K562 (cell line): ENCODE data around the gene SMARCB1. TPM values are rescaled to one million over a fixed set of nuclear protein-coding genes. Genes with fewer than 3 reads are reported as not detected.
A peak's percentile ranks its signal among the peaks of the same experiment; 100 is the strongest.

ENCODE experiments used
- E2F3 ChIP-seq: fragments of 250-450 bp; sonication (Bioruptor Pico); IDR thresholded peaks from 2 replicates; pipeline ENCODE4 v1.4.0; 2020; ENCODE audit warnings: mild to moderate bottlenecking
- MAFF ChIP-seq: IDR thresholded peaks from 2 replicates; pipeline ENCODE4 v1.6.1; 2012; ENCODE audit warnings: low read length, improper control_type of control experiment
- PPARD ChIP-seq: fragments of 250-450 bp; sonication (Bioruptor Pico); IDR thresholded peaks from 2 replicates; pipeline ENCODE4 v1.8.0; 2022; ENCODE audit warnings: inconsistent platforms, mild to moderate bottlenecking, moderate library complexity
- SOX6 ChIP-seq: fragments of 450-650 bp; IDR thresholded peaks from 2 replicates; pipeline ENCODE4 v1.6.1; 2014; ENCODE audit warnings: mild to moderate bottlenecking
- XRCC3 ChIP-seq: fragments of 450-650 bp; IDR thresholded peaks from 2 replicates; pipeline ENCODE4 v1.6.1; 2017; ENCODE audit warnings: mild to moderate bottlenecking, moderate library complexity
- YBX1 ChIP-seq: fragments of 450-650 bp; IDR thresholded peaks from 2 replicates; pipeline ENCODE4 v1.7.1; 2016; ENCODE audit warnings: mild to moderate bottlenecking
- ZNF175 ChIP-seq: fragments of 200-800 bp; sonication (Bioruptor generic); IDR thresholded peaks from 2 replicates; pipeline ENCODE4 v1.6.1; 2016; ENCODE audit warnings: low read depth, mild to moderate bottlenecking, missing genetic modification characterization, missing compliant biosample characterization
- ZNF79 ChIP-seq: fragments of 250-450 bp; sonication (Bioruptor Pico); IDR thresholded peaks from 2 replicates; pipeline ENCODE4 v1.4.0; 2020; ENCODE audit warnings: low read depth, mild to moderate bottlenecking, moderate library complexity
- polyA plus RNA-seq, 8 experiments: library from polyadenylated mRNA; depleted of rRNA in 4 of 8; stranded (reverse) in 5 of 8; unstranded in 3 of 8; fragments of >200 nt; fragmentation: Nextera tagmentation in 2 of 8; fragmentation: Illumina TruSeq in 1 of 8; extraction: Ambion mirVana in 2 of 8; extraction: Trizol in 1 of 8; gene quantifications; 2 replicates each; pipeline versions ENCODE4 v1.2.1 to v1.2.3, GENCODE V29; 2011 to 2014; ENCODE audit warnings: inconsistent platforms in 1 of 8, missing spikeins in 1 of 8
- total RNA-seq, 7 experiments: library from RNA; depleted of rRNA in 6 of 7; stranded (reverse); fragments of >200 nt in 6 of 7; fragmentation: Illumina TruSeq in 2 of 7; extraction: Trizol in 2 of 7; gene quantifications; 2 replicates each; pipeline versions ENCODE4 v1.2.1 to v1.2.3, GENCODE V29; 2011 to 2021; ENCODE audit warnings: low replicate concordance in 1 of 7
- TF ChIP-seq, protein P1 (sequence below): fragments of 450-650 bp; IDR thresholded peaks from 2 replicates; pipeline ENCODE4 v1.6.1; 2016; ENCODE audit warnings: mild to moderate bottlenecking
- TF ChIP-seq, protein P2 (sequence below): sonication (generic); formaldehyde crosslinking; IDR thresholded peaks from 2 replicates; pipeline ENCODE4 v1.8.1; 2023; ENCODE audit warnings: mild to moderate bottlenecking, missing genetic modification reagents, moderate library complexity
- TF ChIP-seq, protein P3 (sequence below): fragments of 450-650 bp; formaldehyde crosslinking; IDR thresholded peaks from 2 replicates; pipeline ENCODE4 v1.4.0; 2020; ENCODE audit warnings: mild to moderate bottlenecking, moderate library complexity

SMARCB1 gene
- total and polyA plus RNA-seq, 9 of the 15 experiments (the other 6 are each of a cell fraction or from before 2014, with no cell fraction given) = 1.2 to 113 (median 65.4) TPM

DNA sequence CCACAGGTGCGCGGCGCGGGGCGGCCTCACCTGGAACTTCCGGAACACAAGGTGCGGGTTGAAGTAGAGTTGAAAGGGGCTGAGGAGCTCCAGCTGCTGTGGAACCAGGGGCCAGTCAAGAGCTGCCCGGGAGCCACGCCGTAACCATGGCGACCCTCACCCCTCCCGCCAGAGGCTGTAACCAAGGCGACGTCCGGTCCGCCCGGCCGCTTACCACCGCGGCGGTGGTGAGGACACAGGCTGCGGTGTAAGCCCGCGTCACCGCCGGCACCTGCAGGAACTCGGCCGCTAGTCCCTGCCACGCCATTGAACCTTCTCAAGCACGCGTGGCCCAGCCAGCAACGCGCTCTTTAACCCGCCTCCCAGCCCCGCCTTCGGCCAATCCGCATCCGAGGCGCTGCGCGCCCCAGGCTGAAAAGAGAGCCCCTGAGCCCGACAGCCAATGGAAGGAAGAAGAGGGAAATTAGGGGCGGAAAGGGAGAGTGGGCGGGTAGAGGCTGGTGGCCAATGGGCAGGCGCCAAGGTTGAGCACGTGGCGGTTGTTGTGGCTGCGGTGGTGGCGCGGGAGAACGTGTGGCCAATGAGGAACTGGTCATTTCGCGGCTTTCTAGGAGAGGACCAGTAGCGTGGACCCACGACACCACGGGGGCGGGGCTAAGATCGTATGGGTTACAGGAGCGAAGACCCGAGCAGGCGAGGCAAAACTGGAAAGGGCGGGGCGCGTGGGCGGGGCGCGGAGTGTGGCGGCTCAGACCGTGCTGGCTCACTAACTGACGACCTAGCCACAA is 52.1 kb downstream of the SMARCB1 start, which contains the start of gene DERL3 (continued):
- TF ChIP-seq, protein P1, sequence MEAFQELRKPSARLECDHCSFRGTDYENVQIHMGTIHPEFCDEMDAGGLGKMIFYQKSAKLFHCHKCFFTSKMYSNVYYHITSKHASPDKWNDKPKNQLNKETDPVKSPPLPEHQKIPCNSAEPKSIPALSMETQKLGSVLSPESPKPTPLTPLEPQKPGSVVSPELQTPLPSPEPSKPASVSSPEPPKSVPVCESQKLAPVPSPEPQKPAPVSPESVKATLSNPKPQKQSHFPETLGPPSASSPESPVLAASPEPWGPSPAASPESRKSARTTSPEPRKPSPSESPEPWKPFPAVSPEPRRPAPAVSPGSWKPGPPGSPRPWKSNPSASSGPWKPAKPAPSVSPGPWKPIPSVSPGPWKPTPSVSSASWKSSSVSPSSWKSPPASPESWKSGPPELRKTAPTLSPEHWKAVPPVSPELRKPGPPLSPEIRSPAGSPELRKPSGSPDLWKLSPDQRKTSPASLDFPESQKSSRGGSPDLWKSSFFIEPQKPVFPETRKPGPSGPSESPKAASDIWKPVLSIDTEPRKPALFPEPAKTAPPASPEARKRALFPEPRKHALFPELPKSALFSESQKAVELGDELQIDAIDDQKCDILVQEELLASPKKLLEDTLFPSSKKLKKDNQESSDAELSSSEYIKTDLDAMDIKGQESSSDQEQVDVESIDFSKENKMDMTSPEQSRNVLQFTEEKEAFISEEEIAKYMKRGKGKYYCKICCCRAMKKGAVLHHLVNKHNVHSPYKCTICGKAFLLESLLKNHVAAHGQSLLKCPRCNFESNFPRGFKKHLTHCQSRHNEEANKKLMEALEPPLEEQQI = no peak
- no peak for TF ChIP-seq XRCC3
- TF ChIP-seq, protein P2, sequence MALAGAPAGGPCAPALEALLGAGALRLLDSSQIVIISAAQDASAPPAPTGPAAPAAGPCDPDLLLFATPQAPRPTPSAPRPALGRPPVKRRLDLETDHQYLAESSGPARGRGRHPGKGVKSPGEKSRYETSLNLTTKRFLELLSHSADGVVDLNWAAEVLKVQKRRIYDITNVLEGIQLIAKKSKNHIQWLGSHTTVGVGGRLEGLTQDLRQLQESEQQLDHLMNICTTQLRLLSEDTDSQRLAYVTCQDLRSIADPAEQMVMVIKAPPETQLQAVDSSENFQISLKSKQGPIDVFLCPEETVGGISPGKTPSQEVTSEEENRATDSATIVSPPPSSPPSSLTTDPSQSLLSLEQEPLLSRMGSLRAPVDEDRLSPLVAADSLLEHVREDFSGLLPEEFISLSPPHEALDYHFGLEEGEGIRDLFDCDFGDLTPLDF (CRISPR knock-in tag) = peak; percentile 95; the same call in 1 of the 2 replicates
- no peak for TF ChIP-seq SOX6
- TF ChIP-seq ZNF79 (CRISPR knock-in tag) = no peak
- TF ChIP-seq MAFF = no peak
- no peak for TF ChIP-seq PPARD (CRISPR knock-in tag)
- TF ChIP-seq, protein P3, sequence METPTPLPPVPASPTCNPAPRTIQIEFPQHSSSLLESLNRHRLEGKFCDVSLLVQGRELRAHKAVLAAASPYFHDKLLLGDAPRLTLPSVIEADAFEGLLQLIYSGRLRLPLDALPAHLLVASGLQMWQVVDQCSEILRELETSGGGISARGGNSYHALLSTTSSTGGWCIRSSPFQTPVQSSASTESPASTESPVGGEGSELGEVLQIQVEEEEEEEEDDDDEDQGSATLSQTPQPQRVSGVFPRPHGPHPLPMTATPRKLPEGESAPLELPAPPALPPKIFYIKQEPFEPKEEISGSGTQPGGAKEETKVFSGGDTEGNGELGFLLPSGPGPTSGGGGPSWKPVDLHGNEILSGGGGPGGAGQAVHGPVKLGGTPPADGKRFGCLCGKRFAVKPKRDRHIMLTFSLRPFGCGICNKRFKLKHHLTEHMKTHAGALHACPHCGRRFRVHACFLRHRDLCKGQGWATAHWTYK (CRISPR knock-in tag) = no peak
- no peak for TF ChIP-seq ZNF175 (CRISPR knock-in tag)
- 0 out of 2 replicates have a peak, but pooled peaks have one; percentile 52 for TF ChIP-seq E2F3 (CRISPR knock-in tag)
- no peak for TF ChIP-seq YBX1
